H9 (cell line): Measurements from ENCODE around the gene DHH. TPM values are rescaled to one million over a fixed set of nuclear protein-coding genes. Genes with fewer than 3 reads are reported as not detected.
A peak's percentile ranks its signal among the peaks of the same experiment; 100 is the strongest.
"Not testable (repeated sequence)": the region's sequence is repeated elsewhere in the genome, so short reads cannot be mapped to it uniquely, and the experiment has no call there.

Experiments
- DNase-seq: peaks from one replicate; pipeline ENCODE4 v3.0.0-alpha.2; 2017
- H2AFZ ChIP-seq: one replicate; pipeline ENCODE4 v1.6.1; 2013; ENCODE audit warnings: mild to moderate bottlenecking, low read length, control low read depth, moderate library complexity
- H2AK5ac ChIP-seq: 2 replicates; pipeline ENCODE4 v1.6.1; 2013; ENCODE audit warnings: low read length, control low read depth, mixed read lengths; ENCODE audit not compliant: insufficient read length
- H2BK120ac ChIP-seq: one replicate; pipeline ENCODE4 v1.6.1; 2013; ENCODE audit warnings: low read depth, mild to moderate bottlenecking, low read length, control low read depth, inconsistent platforms; ENCODE audit not compliant: poor library complexity, severe bottlenecking
- H2BK12ac ChIP-seq: 2 replicates; pipeline ENCODE4 v1.6.1; 2013; ENCODE audit warnings: low read length, control low read depth, mixed read lengths, low read depth; ENCODE audit not compliant: insufficient read length
- H2BK15ac ChIP-seq: 2 replicates; pipeline ENCODE4 v1.6.1; 2013; ENCODE audit warnings: low read depth, low read length, control low read depth
- H2BK20ac ChIP-seq: one replicate; pipeline ENCODE4 v1.6.1; 2013; ENCODE audit warnings: low read depth, mild to moderate bottlenecking, low read length, control low read depth, inconsistent platforms; ENCODE audit not compliant: poor library complexity, severe bottlenecking
- H2BK5ac ChIP-seq: 2 replicates; pipeline ENCODE4 v1.6.1; 2013; ENCODE audit warnings: low read length, control low read depth, mixed read lengths; ENCODE audit not compliant: insufficient read length
- H3K14ac ChIP-seq: 2 replicates; pipeline ENCODE4 v1.6.1; 2013; ENCODE audit warnings: low read length, control low read depth; ENCODE audit not compliant: insufficient read depth
- H3K18ac ChIP-seq: 2 replicates; pipeline ENCODE4 v1.6.1; 2013; ENCODE audit warnings: low read depth, mild to moderate bottlenecking, mixed read lengths, low read length, control low read depth; ENCODE audit not compliant: insufficient read length
- H3K23ac ChIP-seq: 2 replicates; pipeline ENCODE4 v1.6.1; 2013; ENCODE audit warnings: low read length, control low read depth, mixed read lengths, low read depth; ENCODE audit not compliant: insufficient read length
- H3K23me2 ChIP-seq: 2 replicates; pipeline ENCODE4 v1.6.1; 2013; ENCODE audit warnings: low read depth, mild to moderate bottlenecking, mixed read lengths, low read length, control low read depth; ENCODE audit not compliant: insufficient read length, poor library complexity, severe bottlenecking
- H3K27ac ChIP-seq: 2 replicates; pipeline ENCODE4 v1.5.1; 2013; ENCODE audit warnings: low read length, control low read depth, mixed read lengths, low read depth; ENCODE audit not compliant: insufficient read length
- H3K27me3 ChIP-seq: 2 replicates; pipeline ENCODE4 v1.6.1; 2013; ENCODE audit warnings: low read length, control low read depth, inconsistent platforms; ENCODE audit not compliant: insufficient read depth
- H3K4ac ChIP-seq: 2 replicates; pipeline ENCODE4 v1.6.1; 2013; ENCODE audit warnings: low read depth, mild to moderate bottlenecking, control low read depth, inconsistent platforms, low read length, moderate library complexity
- H3K4me1 ChIP-seq: 2 replicates; pipeline ENCODE4 v1.6.1; 2013; ENCODE audit warnings: low read length, control low read depth, inconsistent platforms; ENCODE audit not compliant: insufficient read depth
- H3K4me2 ChIP-seq: 2 replicates; pipeline ENCODE4 v1.6.1; 2013; ENCODE audit warnings: low read length, control low read depth, mixed read lengths; ENCODE audit not compliant: insufficient read length, insufficient read depth
- H3K56ac ChIP-seq: 2 replicates; pipeline ENCODE4 v1.6.1; 2013; ENCODE audit warnings: low read depth, mild to moderate bottlenecking, mixed read lengths, low read length, control low read depth; ENCODE audit not compliant: insufficient read length
- H3K79me1 ChIP-seq: 2 replicates; pipeline ENCODE4 v1.6.1; 2013; ENCODE audit warnings: low read depth, mild to moderate bottlenecking, moderate library complexity, low read length, control low read depth, inconsistent platforms; ENCODE audit not compliant: insufficient read depth, poor library complexity, severe bottlenecking
- H3K79me2 ChIP-seq: 2 replicates; pipeline ENCODE4 v1.6.1; 2013; ENCODE audit warnings: low read length, control low read depth, inconsistent platforms; ENCODE audit not compliant: insufficient read depth
- H3K9ac ChIP-seq: 2 replicates; pipeline ENCODE4 v1.6.1; 2013; ENCODE audit warnings: low read length, control low read depth, mixed read lengths; ENCODE audit not compliant: insufficient read length; ENCODE audit errors: extremely low read depth
- H3K9me3 ChIP-seq: one replicate; pipeline ENCODE4 v1.6.1; 2013; ENCODE audit warnings: low read depth, low read length, inconsistent platforms; ENCODE audit not compliant: control insufficient read depth
- H3T11ph ChIP-seq: one replicate; pipeline ENCODE4 v1.6.1; 2013; ENCODE audit warnings: mild to moderate bottlenecking, low read length, control low read depth, inconsistent platforms
- H4K20me1 ChIP-seq: one replicate; pipeline ENCODE4 v1.6.1; 2013; ENCODE audit not compliant: control insufficient read depth, insufficient read length, insufficient read depth
- H4K5ac ChIP-seq: 2 replicates; pipeline ENCODE4 v1.6.1; 2013; ENCODE audit warnings: low read depth, mild to moderate bottlenecking, mixed read lengths, low read length, control low read depth; ENCODE audit not compliant: insufficient read length
- H4K8ac ChIP-seq: replicated peaks from 2 replicates; pipeline ENCODE4 v1.6.1; 2013; ENCODE audit warnings: low read length, control low read depth, mixed read lengths, low read depth; ENCODE audit not compliant: insufficient read length
- H4K91ac ChIP-seq: 2 replicates; pipeline ENCODE4 v1.6.1; 2013; ENCODE audit warnings: low read depth, mild to moderate bottlenecking, moderate library complexity, mixed read lengths, low read length, control low read depth; ENCODE audit not compliant: insufficient read length
- H3K27ac Mint-ChIP-seq, 3 experiments: 2 replicates in 2 of 3; 3 replicates in 1 of 3; pipeline ENCODE4 v1.8.0; 2020 to 2021; ENCODE audit warnings: mixed read lengths in 3 of 3, mild to moderate bottlenecking in 1 of 3, moderate library complexity in 1 of 3
- H3K27me3 Mint-ChIP-seq: 2 replicates; pipeline ENCODE4 v1.8.0; 2021; ENCODE audit warnings: low read depth, mild to moderate bottlenecking, moderate library complexity, mixed read lengths
- H3K36me3 Mint-ChIP-seq, 3 experiments: 2 replicates in 2 of 3; 3 replicates in 1 of 3; pipeline ENCODE4 v1.8.0; 2020 to 2021; ENCODE audit warnings: low read depth in 3 of 3, mixed read lengths in 3 of 3; ENCODE audit not compliant: insufficient read depth in 1 of 3
- H3K4me1 Mint-ChIP-seq, 2 experiments: 2 replicates each; pipeline ENCODE4 v1.8.0; 2020; ENCODE audit warnings: mixed read lengths in 2 of 2
- H3K4me3 Mint-ChIP-seq, 2 experiments: 2 replicates in 1 of 2; 3 replicates in 1 of 2; pipeline ENCODE4 v1.8.0; 2020 to 2021; ENCODE audit warnings: mild to moderate bottlenecking in 2 of 2, mixed read lengths in 2 of 2, moderate library complexity in 1 of 2
- H3K9me3 Mint-ChIP-seq, 2 experiments: 2 replicates in 1 of 2; 3 replicates in 1 of 2; pipeline ENCODE4 v1.8.0; 2020; ENCODE audit warnings: mild to moderate bottlenecking in 2 of 2, mixed read lengths in 2 of 2, moderate library complexity in 1 of 2
- WGBS: extraction: QIAGEN DNeasy Blood & Tissue Kit; methylation state at CpG from one replicate; pipeline ENCODE4 v1.1.7; 2013; ENCODE audit warnings: missing lambda C conversion rate, low lambda C conversion rate, mixed read lengths; ENCODE audit not compliant: insufficient read length; ENCODE audit errors: extremely low coverage; 5-methylcytosine and 5-hydroxymethylcytosine counted together
- total RNA-seq: library from RNA; stranded (reverse); gene quantifications from 2 replicates; pipeline ENCODE4 v1.2.1, GENCODE V29; 2021
- TF ChIP-seq, protein P1 (sequence below): fragments of 200-600 bp; sonication (generic); conservative IDR thresholded peaks from 3 replicates; pipeline ENCODE4 v1.8.0; 2021; ENCODE audit warnings: antibody characterized with exemption, mild to moderate bottlenecking

DHH gene
- total RNA-seq, 1 experiment from 2014 or later = 0.20 TPM

DNA sequence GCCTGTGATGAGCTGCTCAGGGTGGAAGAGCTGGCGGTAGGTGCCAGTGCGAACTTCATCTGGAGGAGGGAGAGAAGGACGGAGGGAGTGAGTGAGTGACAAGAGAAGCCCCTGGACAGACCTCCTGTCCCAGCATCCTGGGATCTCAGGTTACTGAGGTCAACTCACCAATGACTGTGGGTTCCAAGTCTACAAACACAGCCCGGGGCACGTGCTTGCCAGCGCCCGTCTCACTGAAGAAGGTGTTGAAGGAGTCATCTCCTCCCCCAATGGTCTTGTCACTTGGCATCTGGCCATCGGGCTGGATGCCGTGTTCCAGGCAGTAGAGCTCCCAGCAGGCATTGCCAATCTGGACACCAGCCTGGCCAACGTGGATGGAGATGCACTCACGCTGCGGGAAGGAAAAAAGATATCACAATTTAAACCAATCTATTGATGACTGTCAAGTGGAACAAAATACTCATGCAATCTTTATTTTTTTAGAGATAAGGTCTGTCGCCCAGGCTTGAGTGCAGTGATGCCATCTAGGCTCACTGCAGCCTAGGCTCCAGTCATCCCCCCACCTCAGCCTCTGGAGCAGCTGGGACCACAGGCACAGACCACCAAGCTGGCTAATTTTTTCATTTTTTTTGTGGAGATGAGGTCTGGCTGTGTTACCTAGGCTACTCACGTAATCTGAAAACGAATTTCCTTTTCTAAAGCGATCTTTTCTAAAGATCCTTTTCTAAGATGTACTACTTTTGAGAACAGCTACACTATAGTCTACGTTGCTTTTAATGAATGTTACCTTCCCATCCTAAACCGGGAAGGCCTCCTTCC, 34.9 kb upstream of the DHH start:
- H3T11ph ChIP-seq = no peak overlapping the region
- no peak overlapping the region for H2BK5ac ChIP-seq
- no peak overlapping the region for H3K27ac ChIP-seq
- H2AFZ ChIP-seq = no peak overlapping the region
- Mint-ChIP-seq H3K27me3 (no peaks in the 10 kb centered on the region; the same call in 1 of the 2 replicates), H3K36me3 (peaks cover 33 to 46% (median 45%) of the 10 kb centered on the region in 3 experiments), H3K27ac (peak overlapping the region in 2 of 3 experiments; percentile 98 to 99; a peak in 5 of 7 replicates), H3K4me3 (peak overlapping the region; percentile 94), H3K9me3 (0 out of 5 replicates have a peak, but pooled peaks cover 0 to 3% of the 10 kb centered on the region in 2 experiments), H3K4me1 (peaks cover 15 to 24% of the 10 kb centered on the region in 2 experiments)
- H4K8ac ChIP-seq = no peak overlapping the region
- H3K79me1 ChIP-seq = peaks cover 3% of the 10 kb centered on the region
- H3K4ac ChIP-seq = no peak overlapping the region
- H3K4me2 ChIP-seq = peak overlapping the region; percentile 72
- no peak overlapping the region for H4K5ac ChIP-seq
- no peaks in the 10 kb centered on the region for H3K27me3 ChIP-seq
- no CpG with 5 or more reads among the region's 18 CpGs for WGBS
- no peak overlapping the region for H3K56ac ChIP-seq
- no peak overlapping the region for H4K91ac ChIP-seq
- peak overlapping the region; percentile 64 for H3K9ac ChIP-seq
- no peak overlapping the region for H2BK120ac ChIP-seq
- H3K9me3 ChIP-seq = no peaks in the 10 kb centered on the region
- no peak for DNase-seq
- TF ChIP-seq, protein P1, sequence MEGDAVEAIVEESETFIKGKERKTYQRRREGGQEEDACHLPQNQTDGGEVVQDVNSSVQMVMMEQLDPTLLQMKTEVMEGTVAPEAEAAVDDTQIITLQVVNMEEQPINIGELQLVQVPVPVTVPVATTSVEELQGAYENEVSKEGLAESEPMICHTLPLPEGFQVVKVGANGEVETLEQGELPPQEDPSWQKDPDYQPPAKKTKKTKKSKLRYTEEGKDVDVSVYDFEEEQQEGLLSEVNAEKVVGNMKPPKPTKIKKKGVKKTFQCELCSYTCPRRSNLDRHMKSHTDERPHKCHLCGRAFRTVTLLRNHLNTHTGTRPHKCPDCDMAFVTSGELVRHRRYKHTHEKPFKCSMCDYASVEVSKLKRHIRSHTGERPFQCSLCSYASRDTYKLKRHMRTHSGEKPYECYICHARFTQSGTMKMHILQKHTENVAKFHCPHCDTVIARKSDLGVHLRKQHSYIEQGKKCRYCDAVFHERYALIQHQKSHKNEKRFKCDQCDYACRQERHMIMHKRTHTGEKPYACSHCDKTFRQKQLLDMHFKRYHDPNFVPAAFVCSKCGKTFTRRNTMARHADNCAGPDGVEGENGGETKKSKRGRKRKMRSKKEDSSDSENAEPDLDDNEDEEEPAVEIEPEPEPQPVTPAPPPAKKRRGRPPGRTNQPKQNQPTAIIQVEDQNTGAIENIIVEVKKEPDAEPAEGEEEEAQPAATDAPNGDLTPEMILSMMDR = no peak
- H3K23me2 ChIP-seq = peaks cover 8% of the 10 kb centered on the region
- H4K20me1 ChIP-seq = no peaks in the 10 kb centered on the region
- no peaks in the 10 kb centered on the region; the same call in 1 of the 2 replicates for H3K79me2 ChIP-seq
- no peak overlapping the region for H2BK20ac ChIP-seq
- peak overlapping the region; percentile 72 for H3K18ac ChIP-seq
- no peak overlapping the region; the same call in 1 of the 2 replicates for H3K14ac ChIP-seq
- no peak overlapping the region for H2AK5ac ChIP-seq
- no peak overlapping the region for H2BK12ac ChIP-seq
- H3K23ac ChIP-seq = no peak overlapping the region
- peaks cover 2% of the 10 kb centered on the region; the same call in 1 of the 2 replicates for H3K4me1 ChIP-seq
- H2BK15ac ChIP-seq = no peak overlapping the region

DNA sequence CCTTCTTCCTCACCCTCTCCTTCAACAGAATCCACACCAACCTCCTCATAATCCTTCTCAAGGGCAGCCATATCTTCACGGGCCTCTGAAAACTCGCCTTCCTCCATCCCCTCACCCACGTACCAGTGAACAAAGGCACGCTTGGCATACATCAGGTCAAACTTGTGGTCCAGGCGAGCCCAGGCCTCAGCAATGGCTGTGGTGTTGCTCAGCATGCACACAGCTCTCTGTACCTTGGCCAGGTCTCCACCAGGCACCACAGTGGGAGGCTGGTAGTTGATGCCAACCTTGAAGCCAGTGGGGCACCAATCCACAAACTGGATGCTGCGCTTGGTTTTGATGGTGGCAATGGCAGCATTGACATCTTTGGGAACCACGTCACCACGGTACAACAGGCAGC, 33.4 kb upstream of the DHH start:
- H3K79me2 ChIP-seq, H2AK5ac ChIP-seq, H2AFZ ChIP-seq, H3K23me2 ChIP-seq, H3K23ac ChIP-seq, H3K4me2 ChIP-seq, H3K27ac ChIP-seq, H2BK12ac ChIP-seq, H2BK20ac ChIP-seq, H4K91ac ChIP-seq, H2BK120ac ChIP-seq, H3K56ac ChIP-seq, H3K27me3 Mint-ChIP-seq, H3K9me3 Mint-ChIP-seq, H3K9ac ChIP-seq, H3K4me1 ChIP-seq, H4K20me1 ChIP-seq, H2BK5ac ChIP-seq, H4K8ac ChIP-seq, H3T11ph ChIP-seq, DNase-seq, H3K14ac ChIP-seq, H3K9me3 ChIP-seq, H3K79me1 ChIP-seq, H3K27me3 ChIP-seq, H3K4ac ChIP-seq, H2BK15ac ChIP-seq, H4K5ac ChIP-seq, H3K18ac ChIP-seq: not testable (repeated sequence)
- H3K4me1 Mint-ChIP-seq = peaks cover 15 to 24% of the 10 kb centered on the region in 2 experiments
- peak overlapping the region in 2 of 3 experiments; percentile 61 to 91; a peak in 3 of 7 replicates for H3K27ac Mint-ChIP-seq
- WGBS = no CpG with 5 or more reads among the region's 8 CpGs
- peak overlapping the region; percentile 2 to 35; a peak in 2 of 5 replicates for H3K4me3 Mint-ChIP-seq
- H3K36me3 Mint-ChIP-seq = peaks cover 31 to 45% (median 40%) of the 10 kb centered on the region in 3 experiments
